ACHN (cell line): ENCODE results near the gene POLK.
"Not testable (repeated sequence)": the region's sequence is repeated elsewhere in the genome, so short reads cannot be mapped to it uniquely, and the experiment has no call there.

Experiments used
- DNase-seq: peaks from one replicate; pipeline ENCODE4 v3.0.0-alpha.2; 2015
- in situ Hi-C: cut with HindIII; loops from 2 replicates; pipeline ENCODE4 v1.10.0; 2017; ENCODE audit warnings: low sequenced_read_pairs, low pct_ligation_motif_present, low pct_unique_long_range_greater_than_20kb

POLK gene

DNA sequence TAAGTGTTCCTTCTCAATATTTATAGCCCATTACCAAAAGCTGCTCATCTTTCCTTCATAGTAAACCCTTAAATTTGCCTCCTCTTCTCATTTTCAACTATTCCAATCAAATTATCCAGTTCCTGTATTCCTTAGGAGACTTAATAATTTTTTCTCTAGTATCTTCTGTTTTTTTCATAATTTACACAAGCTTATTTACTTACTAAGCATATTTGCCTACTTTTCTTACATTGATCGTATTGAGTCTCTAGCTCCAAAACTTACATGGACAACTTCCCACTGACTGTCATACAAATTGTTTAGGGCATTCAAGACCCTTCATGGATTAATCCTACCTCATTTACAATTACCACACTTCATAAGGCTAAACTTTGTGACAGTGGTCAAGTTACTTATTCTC lies 3.9 kb upstream of the POLK start:
- in situ Hi-C loops = no loop called here
- no peak for DNase-seq

DNA sequence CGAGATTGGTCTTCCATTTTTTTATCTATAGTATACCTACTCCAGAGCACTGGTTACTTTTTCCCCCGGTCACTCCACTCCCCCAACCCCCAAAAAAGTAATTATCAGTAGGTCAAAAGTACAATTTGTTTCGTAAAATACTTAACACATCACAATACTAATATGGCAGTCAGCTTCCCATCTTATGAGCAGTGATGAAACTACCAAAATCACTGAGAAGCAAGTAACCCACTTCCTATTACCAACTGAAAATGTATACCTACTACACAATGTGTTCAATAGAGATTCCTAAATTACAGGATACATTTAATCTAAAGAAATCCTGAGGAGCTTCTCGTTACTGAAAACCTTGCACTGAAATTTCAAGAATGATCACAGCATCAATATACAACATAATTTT lies 2.1 kb upstream of the POLK start:
- DNase-seq = no peak
- in situ Hi-C loops = no loop called here

DNA sequence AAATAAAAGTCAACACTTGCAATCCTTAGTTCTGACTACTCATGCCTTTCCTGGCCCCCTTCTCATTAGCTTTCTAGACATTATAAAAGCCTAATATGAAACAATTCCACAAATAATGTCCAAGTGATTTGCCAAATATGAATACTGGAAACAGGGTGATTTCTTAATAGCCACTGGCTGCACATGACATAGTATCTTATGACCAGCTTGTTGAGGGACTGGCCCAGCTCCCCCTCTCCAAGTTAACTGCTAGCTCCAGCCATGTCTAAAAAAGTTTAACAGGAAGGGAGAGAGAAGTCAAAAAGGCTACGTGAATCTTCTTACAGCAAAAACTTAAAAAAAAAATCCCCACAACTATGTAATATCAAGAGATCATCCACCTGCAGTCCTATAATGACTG lies 1.7 kb upstream of the POLK start:
- peak; percentile 49 for DNase-seq

DNA sequence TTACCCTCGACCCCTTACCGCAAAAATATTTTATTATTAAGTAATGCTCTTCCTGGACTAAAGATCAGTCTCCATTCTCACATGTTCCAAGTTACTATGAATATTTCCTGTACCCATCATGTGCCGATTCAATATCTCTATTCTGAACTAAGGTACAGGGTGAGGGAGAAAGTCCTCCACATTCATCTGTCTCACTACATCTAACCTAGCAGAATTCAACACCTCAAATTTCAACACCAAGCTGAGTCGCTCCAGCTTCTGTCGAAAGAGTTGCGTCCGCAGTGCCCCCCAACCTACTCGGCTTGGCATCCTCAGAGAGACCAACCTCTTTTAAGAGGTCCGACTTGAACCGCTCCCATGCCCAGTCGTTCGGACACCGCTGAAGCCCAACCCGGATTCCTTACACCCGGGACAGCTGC lies 1.3 kb upstream of the POLK start:
- DNase-seq = no peak
- in situ Hi-C loops = no loop called here

More for the DNA sequence above, 1.7 kb upstream of the POLK start:
- in situ Hi-C loops = no loop called here

DNA sequence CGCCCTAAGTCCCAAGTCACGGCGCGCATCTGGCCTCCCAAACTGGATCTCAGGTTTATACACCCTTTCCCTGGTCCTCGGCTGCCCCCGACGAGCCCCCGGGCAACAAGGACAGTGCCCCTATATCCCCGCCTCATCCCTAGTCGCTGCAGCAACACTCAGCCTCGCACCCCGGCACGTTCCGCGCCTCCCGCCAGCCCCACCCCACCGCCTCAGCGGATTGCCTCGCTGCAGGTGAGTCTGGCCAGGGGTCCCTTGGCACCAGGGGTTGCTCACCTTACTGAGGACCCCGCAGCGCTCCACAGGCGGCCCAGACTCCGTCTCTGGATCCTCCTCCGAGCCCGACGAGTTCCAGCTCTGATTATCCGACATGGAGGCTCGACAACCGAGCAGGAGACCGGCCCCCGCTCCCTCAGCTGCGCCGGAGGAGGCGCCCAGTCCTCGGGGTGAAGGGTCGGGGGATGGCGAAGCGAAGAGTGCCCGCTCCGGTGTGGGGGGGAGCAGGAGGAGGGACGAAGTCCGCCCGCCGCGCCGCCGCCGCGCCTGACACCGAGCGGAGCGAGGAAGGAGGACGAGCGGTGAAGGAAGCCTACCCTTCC lies 756 bp upstream of the POLK start:
- in situ Hi-C loops = no loop called here

DNA sequence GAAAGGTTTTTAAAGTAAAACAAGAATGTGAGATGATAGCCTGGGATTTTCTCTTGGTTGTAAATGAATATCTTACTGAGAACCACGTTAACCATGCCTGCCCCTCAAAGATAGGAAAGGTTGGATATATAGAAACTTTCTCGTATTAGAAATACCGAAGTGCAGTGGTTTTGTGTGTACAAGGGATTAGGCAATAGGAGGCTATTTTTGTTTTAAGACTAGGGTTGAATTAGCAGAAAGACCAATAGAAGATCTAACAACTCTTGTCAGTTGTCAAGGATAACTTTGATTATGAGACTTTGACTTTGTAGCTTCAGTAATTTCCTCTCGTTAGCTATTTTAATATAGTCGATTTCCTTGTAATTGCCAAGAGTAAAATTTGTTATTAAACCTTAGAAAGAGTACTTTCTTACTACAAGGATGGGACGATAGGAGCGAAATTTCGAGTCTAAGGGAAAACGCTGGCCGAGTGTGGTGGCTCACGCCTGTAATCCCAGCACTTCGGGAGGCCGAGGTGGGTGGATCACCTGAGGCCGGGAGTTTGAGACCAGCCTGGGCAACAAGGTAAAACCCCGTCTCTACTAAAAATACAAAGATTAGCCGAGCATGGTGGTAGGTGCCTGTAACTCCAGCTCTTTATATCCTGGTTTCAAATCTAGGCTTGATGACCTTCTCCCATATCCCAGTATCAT lies 838 bp downstream of the POLK start:
- peak; percentile 4 for DNase-seq
- in situ Hi-C loops = no loop called here

More for the DNA sequence above, 756 bp upstream of the POLK start:
- DNase-seq = peak; percentile 39

DNA sequence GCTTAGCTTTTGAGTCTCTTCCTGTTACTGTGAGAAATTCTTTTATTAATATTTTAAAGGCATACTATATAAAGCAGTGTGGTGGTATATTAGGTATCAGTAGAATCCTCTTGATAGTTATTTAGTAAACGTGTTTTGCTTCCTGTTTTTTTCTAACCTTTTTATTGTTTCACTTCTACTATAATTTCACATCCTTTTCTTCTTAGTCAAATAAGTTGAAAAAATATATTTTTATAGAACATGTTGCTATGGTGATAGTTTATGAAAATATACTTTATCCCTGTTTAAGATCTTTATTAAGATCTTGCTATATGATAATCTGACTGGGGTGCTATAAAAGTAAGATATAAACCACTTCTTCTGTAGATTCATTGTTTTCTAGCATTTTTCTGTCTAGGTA lies 2.1 kb downstream of the POLK start:
- no peak for DNase-seq
- in situ Hi-C loops = no loop called here

DNA sequence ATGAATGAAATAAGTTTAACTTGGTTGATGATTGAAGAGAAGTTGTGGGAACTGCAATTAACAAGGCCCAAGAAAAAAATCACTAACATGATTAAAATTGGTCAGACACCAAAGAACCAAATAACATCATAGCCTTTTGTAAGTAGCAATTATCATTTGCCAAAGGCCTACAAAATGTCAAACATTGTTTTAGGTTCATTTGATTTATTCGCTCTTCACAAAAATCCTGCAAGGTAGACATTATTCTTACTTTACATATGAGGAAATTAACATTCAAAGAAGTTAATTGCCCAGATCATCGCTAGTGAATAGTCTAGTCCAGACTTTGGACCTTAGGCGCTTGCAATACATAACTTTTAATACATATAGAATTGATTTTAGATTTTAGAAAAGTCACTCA lies 2.6 kb downstream of the POLK start:
- DNase-seq = no peak
- in situ Hi-C loops = no loop called here

DNA sequence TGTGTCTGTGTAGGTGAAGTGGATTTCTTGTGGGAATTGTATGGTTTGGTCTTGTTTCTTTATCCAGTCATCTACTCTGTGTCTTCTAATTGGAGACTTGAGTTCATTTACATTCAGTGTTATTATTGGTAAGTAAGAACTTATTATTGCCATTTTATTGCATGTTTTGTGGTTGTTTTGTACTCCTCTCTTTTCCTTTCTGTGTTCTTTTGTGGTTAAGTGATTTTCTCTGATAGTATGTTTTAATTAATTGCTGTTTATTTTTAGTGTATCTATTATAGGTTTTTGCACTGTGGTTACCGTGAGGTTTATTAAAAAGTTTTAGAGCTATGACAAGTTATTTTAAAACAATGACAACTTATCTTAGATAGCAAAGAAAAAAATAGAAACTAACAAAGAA lies 8.1 kb downstream of the POLK start:
- no peak for DNase-seq
- in situ Hi-C loops = no loop called here

DNA sequence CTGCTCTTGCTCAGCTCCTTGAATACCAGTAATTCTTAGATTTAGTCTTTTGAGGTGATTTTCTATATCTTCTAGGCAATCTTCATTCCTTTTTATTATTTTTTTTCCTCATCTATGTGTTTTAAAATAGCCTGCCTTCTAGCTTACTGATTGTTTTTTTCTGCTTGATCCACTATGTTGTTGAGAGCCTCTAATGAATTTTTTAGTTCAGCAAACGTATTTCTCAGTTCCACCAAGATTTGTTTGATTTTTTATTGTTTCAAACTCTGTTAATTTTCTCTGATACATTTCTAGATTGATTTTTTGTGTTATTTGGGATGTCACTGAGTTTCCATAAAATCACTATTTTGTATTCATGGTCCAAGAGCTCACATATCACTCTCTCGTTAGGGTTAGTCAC lies 9.5 kb downstream of the POLK start:
- DNase-seq = no peak
- in situ Hi-C loops = no loop called here

DNA sequence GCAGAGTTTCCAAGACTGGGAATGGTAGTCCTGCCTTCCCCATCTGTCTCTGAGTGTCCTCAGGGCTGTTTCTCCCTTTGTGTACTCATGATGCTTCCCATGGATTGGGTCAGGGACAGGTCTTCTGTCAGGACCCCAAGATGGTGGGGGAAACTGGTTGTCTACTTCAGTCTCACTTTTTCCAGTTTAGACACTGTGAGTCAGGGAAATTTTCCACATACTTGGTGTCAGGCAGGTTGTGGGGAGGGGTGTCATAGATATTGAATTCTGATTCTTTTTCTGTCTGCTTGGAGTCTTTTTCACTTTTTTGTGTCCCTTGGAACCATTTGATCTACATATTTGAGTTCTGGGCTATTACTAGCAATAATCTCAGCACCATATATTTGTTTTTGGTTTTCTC lies 10.3 kb downstream of the POLK start:
- DNase-seq = no peak
- in situ Hi-C loops = no loop called here

DNA sequence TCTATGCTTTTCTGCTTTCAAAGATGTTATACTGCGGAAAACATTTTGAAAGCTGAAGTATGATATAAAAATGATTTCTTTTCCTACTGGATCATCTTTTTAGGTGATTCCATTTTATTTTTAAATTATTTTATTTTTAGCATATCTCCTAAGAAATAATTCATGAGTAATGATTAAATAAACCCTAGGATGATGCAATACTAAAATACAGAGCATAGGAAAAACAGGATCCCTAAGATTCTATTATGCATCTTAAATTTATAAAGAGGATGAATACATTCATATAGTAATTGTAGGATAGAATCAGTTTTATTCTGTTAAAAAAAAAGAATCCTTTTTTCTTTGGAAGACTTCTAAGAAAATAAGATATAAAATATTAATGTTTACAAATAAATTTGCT lies 10.9 kb downstream of the POLK start:
- DNase-seq = no peak
- in situ Hi-C loops = no loop called here

DNA sequence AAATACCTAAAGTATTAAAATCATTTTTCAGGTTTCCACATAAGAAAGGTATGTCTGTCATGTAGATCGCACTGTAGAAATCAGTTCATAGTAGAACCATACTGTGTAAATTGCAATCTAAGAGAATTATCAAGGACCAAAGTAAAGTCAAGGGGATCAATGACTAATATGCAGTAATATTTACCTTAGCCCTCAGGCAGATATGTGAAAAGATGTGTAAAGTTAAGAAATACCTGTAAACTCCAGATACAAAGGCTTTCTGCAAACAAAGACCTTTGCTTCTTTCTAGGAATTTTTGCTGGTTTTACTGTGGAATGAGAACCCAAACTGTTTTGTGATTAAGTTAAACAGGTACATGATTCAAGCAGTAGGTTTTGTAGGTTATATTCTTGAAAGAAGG lies 11.6 kb downstream of the POLK start:
- in situ Hi-C loops = no loop called here
- DNase-seq = no peak

DNA sequence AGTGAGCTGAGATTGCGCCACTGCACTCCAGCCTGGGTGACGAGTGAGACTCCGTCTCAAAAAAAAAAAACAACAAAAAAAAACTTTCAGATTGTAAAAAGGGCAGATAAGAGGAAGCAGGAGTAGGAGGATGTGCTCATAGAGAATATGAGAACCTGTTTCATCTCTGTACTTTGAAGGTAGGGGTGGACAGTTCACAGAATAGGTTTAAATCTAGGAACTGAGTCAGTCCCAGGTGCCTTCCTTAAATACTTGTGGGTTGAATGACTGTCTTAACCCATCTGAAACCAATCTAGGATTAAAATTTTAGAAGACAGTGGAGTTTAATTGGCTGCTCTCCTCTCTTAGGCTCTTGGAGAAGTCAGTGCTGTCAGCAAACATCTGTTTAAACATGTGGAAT lies 12.4 kb downstream of the POLK start:
- in situ Hi-C loops = no loop called here
- no peak for DNase-seq

DNA sequence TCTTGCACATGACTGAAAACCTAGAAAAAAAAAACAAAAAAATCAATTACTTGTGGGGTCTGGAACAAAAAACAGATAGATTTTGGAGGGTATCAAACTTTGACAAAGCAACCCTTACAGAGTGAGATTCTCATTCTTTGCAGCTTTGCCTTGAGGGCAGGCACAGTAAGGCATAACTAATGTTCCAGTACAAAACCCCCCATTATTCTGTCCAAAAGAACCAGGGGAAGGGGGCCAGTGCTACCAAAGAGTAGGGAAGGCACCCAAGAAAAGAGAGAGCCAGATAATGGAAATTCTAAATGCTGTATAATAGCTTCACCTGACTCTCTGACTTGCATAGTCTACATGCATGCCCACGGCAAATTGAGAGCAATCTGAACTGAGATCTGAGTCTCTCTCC lies 12.9 kb downstream of the POLK start:
- in situ Hi-C loops = no loop called here
- DNase-seq = no peak

DNA sequence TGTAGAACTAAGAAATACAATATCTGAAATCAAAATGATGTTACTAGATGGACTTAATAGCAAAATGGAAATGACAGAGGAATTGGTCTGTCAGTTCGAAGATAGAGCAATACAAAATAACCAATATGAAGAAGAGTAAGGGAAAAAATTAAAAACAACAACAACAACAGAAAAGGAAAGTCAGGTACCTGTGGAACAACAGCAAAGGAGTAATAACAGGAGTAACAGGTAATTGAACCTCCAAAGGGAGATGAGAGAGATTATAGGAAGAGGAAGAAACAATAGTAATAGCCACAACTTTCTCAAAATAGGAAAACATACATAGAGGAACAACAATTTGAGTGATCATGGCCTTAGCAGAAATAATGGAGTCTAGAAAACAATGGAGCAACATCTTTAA lies 13.7 kb downstream of the POLK start:
- DNase-seq = no peak
- in situ Hi-C loops = no loop called here

DNA sequence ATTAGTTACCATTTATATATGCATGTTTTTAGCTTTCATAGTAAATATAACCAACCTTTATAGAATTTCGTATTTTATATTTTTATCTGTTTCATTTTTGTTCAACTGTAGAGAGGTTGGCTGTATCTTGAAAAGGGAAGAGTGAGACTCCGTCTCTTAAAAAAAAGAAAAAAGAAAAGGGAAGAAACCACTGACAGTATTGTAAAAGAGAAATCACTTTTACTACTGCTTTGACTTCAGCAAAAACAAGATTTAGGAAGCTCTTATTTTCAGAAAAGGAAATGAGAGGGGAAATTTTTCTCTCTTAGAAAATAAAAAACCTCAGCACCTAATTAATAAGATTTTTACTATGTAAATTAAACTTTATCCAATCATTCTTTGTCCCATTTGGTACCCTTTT lies 14.4 kb downstream of the POLK start:
- DNase-seq = no peak
- in situ Hi-C loops = no loop called here

DNA sequence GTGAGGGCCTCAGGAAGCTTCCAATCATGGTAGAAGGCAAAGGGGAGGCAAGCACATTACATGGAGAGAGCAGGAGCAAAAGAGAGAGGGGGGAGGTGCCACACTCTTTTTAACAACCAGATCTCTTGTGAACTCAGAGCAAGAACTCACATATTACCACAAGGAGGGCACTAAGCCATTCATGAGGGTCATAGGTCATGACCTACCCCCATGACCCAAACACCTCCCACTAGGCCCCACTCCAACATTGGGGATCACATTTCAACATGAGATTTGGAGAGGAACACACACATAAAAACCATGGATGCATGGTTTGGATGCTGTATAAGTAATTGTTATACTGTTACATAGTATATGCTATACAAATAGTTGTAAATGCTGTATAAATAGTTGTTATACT lies 17.5 kb downstream of the POLK start:
- in situ Hi-C loops = no loop called here
- no peak for DNase-seq

DNA sequence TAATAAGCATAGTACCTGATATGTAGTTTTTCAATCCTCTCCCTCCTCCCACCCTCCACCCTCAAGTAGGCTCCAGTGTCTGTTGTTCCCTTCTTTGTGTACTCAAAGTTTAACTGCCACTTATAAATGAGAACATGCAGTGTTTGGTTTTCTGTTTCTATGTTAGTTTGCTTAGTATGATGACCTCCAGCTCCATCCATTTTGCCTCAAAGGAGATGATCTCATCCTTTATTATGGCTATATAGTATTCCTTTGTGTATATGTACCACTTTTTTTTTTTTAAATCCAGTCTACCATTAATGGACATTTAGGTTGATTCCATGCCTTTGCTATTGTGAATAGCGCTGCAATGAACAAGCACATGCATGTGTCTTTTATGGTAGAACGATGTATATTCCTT lies 20.5 kb downstream of the POLK start:
- in situ Hi-C loops = no loop called here
- DNase-seq = no peak

DNA sequence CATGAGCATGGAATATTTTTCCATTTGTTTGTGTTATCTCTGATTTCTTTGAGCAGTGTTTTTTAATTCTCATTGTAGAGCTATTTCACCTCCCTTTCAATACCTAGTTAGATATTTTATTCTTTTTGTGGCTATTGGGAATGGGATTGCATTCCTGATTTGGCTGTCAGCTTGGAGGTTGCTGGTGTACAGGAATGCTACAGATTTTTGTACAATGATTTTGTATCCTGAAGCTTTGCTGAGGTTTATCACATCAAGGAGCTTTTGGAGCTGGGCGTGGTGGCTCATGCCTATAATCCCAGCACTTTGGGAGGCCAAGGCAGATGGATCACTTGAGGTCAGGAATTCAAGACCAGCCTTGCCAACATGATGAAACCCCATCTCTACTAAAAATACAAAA lies 22.0 kb downstream of the POLK start:
- in situ Hi-C loops = not testable (repeated sequence)
- DNase-seq = peak; percentile 8

DNA sequence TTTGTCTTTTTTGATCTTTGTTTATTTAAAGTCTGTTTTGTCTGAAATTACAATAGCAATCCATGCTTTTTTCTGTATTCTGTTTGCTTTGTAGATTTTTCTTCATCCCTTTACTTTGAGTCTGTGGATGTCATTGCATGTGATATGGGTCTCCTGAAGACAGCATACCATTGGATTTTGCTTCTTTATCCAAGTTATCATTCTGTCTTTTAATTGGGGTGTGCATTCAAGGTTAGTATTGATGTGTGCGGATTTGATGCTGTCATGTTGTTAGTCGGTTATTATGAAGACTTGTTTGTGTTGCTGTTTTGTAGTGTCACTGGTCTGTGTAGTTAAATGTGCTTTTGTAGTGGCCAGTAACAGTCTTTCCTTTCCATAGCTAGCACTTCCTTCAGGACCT lies 23.0 kb downstream of the POLK start:
- in situ Hi-C loops = no loop called here
- DNase-seq = no peak
